ENCODE measurements around the gene KRTAP25-1. TPM values are rescaled to one million over a fixed set of nuclear protein-coding genes. Genes with fewer than 3 reads are reported as not detected.

The KRTAP25-1 gene
- total and polyA plus RNA-seq, 2 donors: not detected

- Histone ChIP-seq H3K27ac (ENCODE audit: low read depth in 1 of 2, low read length in 1 of 2) (no peak overlapping the region), H3K9me3 (ENCODE audit: control insufficient read depth in 2 of 2, insufficient read depth in 1 of 2, low read length in 1 of 2) (no peaks in the 10 kb centered on the region), H3K4me1 (ENCODE audit: control insufficient read depth in 2 of 2, insufficient read depth in 2 of 2, low read length in 2 of 2) (no peaks in the 10 kb centered on the region), H3K36me3 (ENCODE audit: control insufficient read depth in 2 of 2, insufficient read depth in 2 of 2, low read length in 1 of 2) (no peaks in the 10 kb centered on the region), H3K4me3 (ENCODE audit: low read length in 2 of 2) (no peak overlapping the region), H3K27me3 (ENCODE audit: control insufficient read depth in 2 of 2, insufficient read depth in 1 of 2, low read length in 1 of 2) (no peaks in the 10 kb centered on the region)
- WGBS: 78% methylated on average over 4 of the region's 4 CpGs
- DNase-seq (ENCODE audit: low read depth in 6 of 9, low spot score in 9 of 9): peak in 1 of 9 donors; percentile 1
These were observed 31.5 kb downstream of the KRTAP25-1 start for GRCh38 chr21:30257773-30258172.

GRCh38 chr21:30256100-30256499 is 33.2 kb downstream of the KRTAP25-1 start:
- H3K9me3 ChIP-seq (ENCODE audit: control insufficient read depth in 2 of 2, insufficient read depth in 1 of 2, low read length in 1 of 2): no peaks in the 10 kb centered on the region
- 96% methylated on average over 4 of the region's 4 CpGs for WGBS
- H3K4me3 ChIP-seq (ENCODE audit: low read length in 2 of 2): no peak overlapping the region
- H3K27me3 ChIP-seq (ENCODE audit: control insufficient read depth in 2 of 2, insufficient read depth in 1 of 2, low read length in 1 of 2): no peaks in the 10 kb centered on the region
- no peak overlapping the region for H3K27ac ChIP-seq (ENCODE audit: low read depth in 1 of 2, low read length in 1 of 2)
- H3K36me3 ChIP-seq (ENCODE audit: control insufficient read depth in 2 of 2, insufficient read depth in 2 of 2, low read length in 1 of 2): no peaks in the 10 kb centered on the region
- no peaks in the 10 kb centered on the region for H3K4me1 ChIP-seq (ENCODE audit: control insufficient read depth in 2 of 2, insufficient read depth in 2 of 2, low read length in 2 of 2)
- no peak for DNase-seq (ENCODE audit: low read depth in 6 of 9, low spot score in 9 of 9)

- DNase-seq (ENCODE audit: low read depth in 6 of 9, low spot score in 9 of 9): no peak
- Histone ChIP-seq H3K4me1 (ENCODE audit: control insufficient read depth in 2 of 2, insufficient read depth in 2 of 2, low read length in 2 of 2) (no peaks in the 10 kb centered on the region), H3K27ac (ENCODE audit: low read depth in 1 of 2, low read length in 1 of 2) (no peak overlapping the region), H3K9me3 (ENCODE audit: control insufficient read depth in 2 of 2, insufficient read depth in 1 of 2, low read length in 1 of 2) (no peaks in the 10 kb centered on the region), H3K27me3 (ENCODE audit: control insufficient read depth in 2 of 2, insufficient read depth in 1 of 2, low read length in 1 of 2) (no peaks in the 10 kb centered on the region), H3K4me3 (ENCODE audit: low read length in 2 of 2) (no peak overlapping the region), H3K36me3 (ENCODE audit: control insufficient read depth in 2 of 2, insufficient read depth in 2 of 2, low read length in 1 of 2) (no peaks in the 10 kb centered on the region)
- WGBS: 49% methylated on average over 1 of the region's 1 CpG
These were observed 33.6 kb downstream of the KRTAP25-1 start for GRCh38 chr21:30255679-30256078.

GRCh38 chr21:30251781-30252180 is 37.5 kb downstream of the KRTAP25-1 start:
- H3K4me1 ChIP-seq (ENCODE audit: control insufficient read depth in 2 of 2, insufficient read depth in 2 of 2, low read length in 2 of 2): no peaks in the 10 kb centered on the region
- DNase-seq (ENCODE audit: low read depth in 6 of 9, low spot score in 9 of 9): no peak
- no peaks in the 10 kb centered on the region for H3K36me3 ChIP-seq (ENCODE audit: control insufficient read depth in 2 of 2, insufficient read depth in 2 of 2, low read length in 1 of 2)
- H3K27me3 ChIP-seq (ENCODE audit: control insufficient read depth in 2 of 2, insufficient read depth in 1 of 2, low read length in 1 of 2): no peaks in the 10 kb centered on the region
- 89% methylated on average over 1 of the region's 1 CpG for WGBS
- no peak overlapping the region for H3K4me3 ChIP-seq (ENCODE audit: low read length in 2 of 2)
- no peak overlapping the region for H3K27ac ChIP-seq (ENCODE audit: low read depth in 1 of 2, low read length in 1 of 2)
- no peaks in the 10 kb centered on the region for H3K9me3 ChIP-seq (ENCODE audit: control insufficient read depth in 2 of 2, insufficient read depth in 1 of 2, low read length in 1 of 2)

GRCh38 chr21:30249936-30250335 is 39.4 kb downstream of the KRTAP25-1 start:
- no peaks in the 10 kb centered on the region for H3K4me1 ChIP-seq (ENCODE audit: control insufficient read depth in 2 of 2, insufficient read depth in 2 of 2, low read length in 2 of 2)
- 93% methylated on average over 3 of the region's 3 CpGs for WGBS
- no peak for DNase-seq (ENCODE audit: low read depth in 6 of 9, low spot score in 9 of 9)
- H3K4me3 ChIP-seq (ENCODE audit: low read length in 2 of 2): no peak overlapping the region
- no peaks in the 10 kb centered on the region for H3K36me3 ChIP-seq (ENCODE audit: control insufficient read depth in 2 of 2, insufficient read depth in 2 of 2, low read length in 1 of 2)
- H3K27me3 ChIP-seq (ENCODE audit: control insufficient read depth in 2 of 2, insufficient read depth in 1 of 2, low read length in 1 of 2): no peaks in the 10 kb centered on the region
- H3K27ac ChIP-seq (ENCODE audit: low read depth in 1 of 2, low read length in 1 of 2): no peak overlapping the region
- no peaks in the 10 kb centered on the region for H3K9me3 ChIP-seq (ENCODE audit: control insufficient read depth in 2 of 2, insufficient read depth in 1 of 2, low read length in 1 of 2)

GRCh38 chr21:30248844-30249243 is 40.5 kb downstream of the KRTAP25-1 start:
- no peaks in the 10 kb centered on the region for H3K9me3 ChIP-seq (ENCODE audit: control insufficient read depth in 2 of 2, insufficient read depth in 1 of 2, low read length in 1 of 2)
- WGBS: 84% methylated on average over 9 of the region's 9 CpGs
- H3K36me3 ChIP-seq (ENCODE audit: control insufficient read depth in 2 of 2, insufficient read depth in 2 of 2, low read length in 1 of 2): no peaks in the 10 kb centered on the region
- H3K4me1 ChIP-seq (ENCODE audit: control insufficient read depth in 2 of 2, insufficient read depth in 2 of 2, low read length in 2 of 2): no peaks in the 10 kb centered on the region
- H3K27me3 ChIP-seq (ENCODE audit: control insufficient read depth in 2 of 2, insufficient read depth in 1 of 2, low read length in 1 of 2): no peaks in the 10 kb centered on the region
- H3K27ac ChIP-seq (ENCODE audit: low read depth in 1 of 2, low read length in 1 of 2): no peak overlapping the region
- H3K4me3 ChIP-seq (ENCODE audit: low read length in 2 of 2): no peak overlapping the region
- no peak for DNase-seq (ENCODE audit: low read depth in 6 of 9, low spot score in 9 of 9)

- Histone ChIP-seq H3K4me3 (ENCODE audit: low read length in 2 of 2) (no peak overlapping the region), H3K4me1 (ENCODE audit: control insufficient read depth in 2 of 2, insufficient read depth in 2 of 2, low read length in 2 of 2) (no peaks in the 10 kb centered on the region), H3K27ac (ENCODE audit: low read depth in 1 of 2, low read length in 1 of 2) (no peak overlapping the region), H3K36me3 (ENCODE audit: control insufficient read depth in 2 of 2, insufficient read depth in 2 of 2, low read length in 1 of 2) (no peaks in the 10 kb centered on the region), H3K9me3 (ENCODE audit: control insufficient read depth in 2 of 2, insufficient read depth in 1 of 2, low read length in 1 of 2) (no peaks in the 10 kb centered on the region), H3K27me3 (ENCODE audit: control insufficient read depth in 2 of 2, insufficient read depth in 1 of 2, low read length in 1 of 2) (no peaks in the 10 kb centered on the region)
- no peak for DNase-seq (ENCODE audit: low read depth in 6 of 9, low spot score in 9 of 9)
These were observed 44.3 kb downstream of the KRTAP25-1 start for GRCh38 chr21:30245061-30245460.

- no peak for DNase-seq (ENCODE audit: low read depth in 6 of 9, low spot score in 9 of 9)
- no peak overlapping the region for H3K27ac ChIP-seq (ENCODE audit: low read depth in 1 of 2, low read length in 1 of 2)
- H3K27me3 ChIP-seq (ENCODE audit: control insufficient read depth in 2 of 2, insufficient read depth in 1 of 2, low read length in 1 of 2): no peaks in the 10 kb centered on the region
- no peaks in the 10 kb centered on the region for H3K4me1 ChIP-seq (ENCODE audit: control insufficient read depth in 2 of 2, insufficient read depth in 2 of 2, low read length in 2 of 2)
- no peak overlapping the region for H3K4me3 ChIP-seq (ENCODE audit: low read length in 2 of 2)
- H3K36me3 ChIP-seq (ENCODE audit: control insufficient read depth in 2 of 2, insufficient read depth in 2 of 2, low read length in 1 of 2): no peaks in the 10 kb centered on the region
- no peaks in the 10 kb centered on the region for H3K9me3 ChIP-seq (ENCODE audit: control insufficient read depth in 2 of 2, insufficient read depth in 1 of 2, low read length in 1 of 2)
These were observed 45.6 kb downstream of the KRTAP25-1 start for GRCh38 chr21:30243691-30244090.

GRCh38 chr21:30240661-30241060 is 48.7 kb downstream of the KRTAP25-1 start:
- WGBS: 75% methylated on average over 3 of the region's 3 CpGs
- Histone ChIP-seq H3K9me3 (ENCODE audit: control insufficient read depth in 2 of 2, insufficient read depth in 1 of 2, low read length in 1 of 2) (no peaks in the 10 kb centered on the region), H3K4me1 (ENCODE audit: control insufficient read depth in 2 of 2, insufficient read depth in 2 of 2, low read length in 2 of 2) (no peaks in the 10 kb centered on the region), H3K27me3 (ENCODE audit: control insufficient read depth in 2 of 2, insufficient read depth in 1 of 2, low read length in 1 of 2) (no peaks in the 10 kb centered on the region), H3K4me3 (ENCODE audit: low read length in 2 of 2) (no peak overlapping the region), H3K36me3 (ENCODE audit: control insufficient read depth in 2 of 2, insufficient read depth in 2 of 2, low read length in 1 of 2) (no peaks in the 10 kb centered on the region), H3K27ac (ENCODE audit: low read depth in 1 of 2, low read length in 1 of 2) (no peak overlapping the region)
- DNase-seq (ENCODE audit: low read depth in 6 of 9, low spot score in 9 of 9): no peak

Measured in thymus (tissue), 11 donors.